Measurements from ENCODE around the gene EIF3K.

Gene EIF3K

DNA sequence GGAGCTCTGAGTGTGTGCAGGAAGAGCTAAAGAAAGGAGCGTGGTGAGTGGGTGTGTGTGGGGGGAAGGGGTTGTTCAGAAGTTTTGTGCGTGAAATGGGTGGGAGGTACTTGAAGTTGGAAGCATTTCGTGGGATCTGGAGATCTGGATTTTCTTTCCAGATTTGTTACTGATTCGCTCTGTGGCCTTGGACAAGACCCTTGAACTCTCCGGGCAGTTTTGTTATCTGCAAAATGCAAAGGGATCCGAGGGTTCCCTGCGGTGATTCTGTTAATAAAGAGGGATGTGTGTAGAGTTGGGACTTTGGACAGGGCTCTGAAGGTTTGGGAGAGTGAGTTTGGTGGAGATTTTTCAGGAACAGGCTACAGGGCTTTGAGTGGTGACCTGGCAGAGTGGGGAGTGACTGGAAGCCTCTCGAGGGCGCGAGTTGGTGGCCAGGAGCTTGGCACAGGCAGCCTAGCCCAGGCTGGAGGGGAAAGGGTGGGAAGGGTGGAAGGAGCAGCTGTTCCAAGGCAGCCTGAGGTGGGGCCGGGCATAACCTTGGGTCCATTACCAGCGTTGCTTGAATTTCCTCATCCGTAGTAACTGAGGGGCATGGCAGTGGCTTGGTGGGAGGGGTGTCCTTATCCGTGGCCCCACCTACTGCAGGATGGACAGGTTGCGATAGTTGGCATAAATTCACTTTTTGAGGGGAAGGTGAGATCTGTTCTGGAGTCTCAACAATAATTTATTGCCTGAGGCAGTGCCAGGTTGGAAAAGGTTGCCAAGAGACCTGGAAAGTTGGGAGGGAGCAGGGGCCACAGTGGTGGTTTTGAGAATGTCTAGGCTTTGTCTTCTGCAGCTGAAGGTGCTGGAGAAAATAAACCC, 30.6 kb downstream of the EIF3K start:
- DNase-seq (ENCODE audit: low read depth in 3 of 3), result no peak

DNA sequence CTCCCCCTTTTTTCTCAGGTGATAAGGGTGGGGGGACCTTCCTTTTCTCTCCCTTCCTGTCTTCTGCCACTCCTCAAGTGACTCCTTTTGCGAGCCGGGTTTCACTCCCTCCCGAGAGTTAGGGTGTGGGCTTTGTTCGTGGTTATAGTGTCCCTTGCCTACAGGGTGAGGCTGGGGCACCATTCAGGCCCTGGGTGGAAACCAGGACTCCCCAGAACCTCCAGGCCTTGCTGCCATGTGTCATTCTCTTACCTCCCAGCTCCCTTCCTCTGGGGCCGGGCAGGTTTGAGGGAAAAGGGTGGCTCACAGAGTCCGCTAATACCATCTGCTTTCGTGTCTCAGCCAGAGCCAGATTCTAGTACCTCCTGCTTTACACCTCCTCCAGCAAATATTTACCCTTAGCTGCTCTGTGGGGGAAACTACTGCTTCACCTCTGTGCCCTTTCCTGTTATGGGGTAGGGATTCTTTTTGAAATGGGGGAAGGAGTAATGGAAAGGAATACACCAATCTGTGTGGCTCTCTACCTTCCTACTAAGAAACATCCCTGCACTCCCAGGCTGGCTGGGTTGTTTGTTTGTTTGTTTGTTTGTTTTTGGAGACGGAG, 31.3 kb downstream of the EIF3K start:
- DNase-seq (ENCODE audit: low read depth in 3 of 3), result no peak

DNA sequence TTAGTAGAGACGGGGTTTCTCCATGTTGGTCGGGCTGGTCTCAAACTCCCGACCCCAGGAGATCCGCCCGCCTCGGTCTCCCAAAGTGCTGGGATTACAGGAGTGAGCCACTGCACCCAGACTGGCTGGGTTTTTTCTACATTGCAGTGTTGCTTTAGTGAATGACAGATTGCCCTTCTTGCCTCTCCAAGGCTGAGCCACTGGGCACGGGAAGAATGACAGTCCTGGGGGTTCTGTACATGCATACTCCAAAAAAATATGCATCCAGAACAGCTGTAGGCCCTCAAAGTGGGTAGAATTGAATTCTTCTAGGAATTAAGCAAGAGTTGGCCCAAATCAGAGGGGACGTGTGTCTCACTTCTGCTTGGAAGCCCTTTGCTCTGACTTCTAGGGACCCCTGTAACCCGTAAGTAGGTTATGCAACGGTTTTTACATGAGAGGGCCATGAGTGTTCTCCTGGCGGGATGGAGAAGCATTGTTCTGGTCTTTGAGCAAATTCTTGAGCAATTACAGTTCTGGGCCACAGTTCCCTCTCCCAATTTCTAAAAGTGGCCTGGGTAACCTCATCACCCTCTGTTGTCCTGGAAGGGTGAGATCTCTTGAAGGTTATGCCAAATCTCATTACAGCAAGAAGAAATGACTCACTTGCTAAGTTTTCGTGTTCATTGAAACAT, 32.1 kb downstream of the EIF3K start:
- DNase-seq (ENCODE audit: low read depth in 3 of 3), result no peak

DNA sequence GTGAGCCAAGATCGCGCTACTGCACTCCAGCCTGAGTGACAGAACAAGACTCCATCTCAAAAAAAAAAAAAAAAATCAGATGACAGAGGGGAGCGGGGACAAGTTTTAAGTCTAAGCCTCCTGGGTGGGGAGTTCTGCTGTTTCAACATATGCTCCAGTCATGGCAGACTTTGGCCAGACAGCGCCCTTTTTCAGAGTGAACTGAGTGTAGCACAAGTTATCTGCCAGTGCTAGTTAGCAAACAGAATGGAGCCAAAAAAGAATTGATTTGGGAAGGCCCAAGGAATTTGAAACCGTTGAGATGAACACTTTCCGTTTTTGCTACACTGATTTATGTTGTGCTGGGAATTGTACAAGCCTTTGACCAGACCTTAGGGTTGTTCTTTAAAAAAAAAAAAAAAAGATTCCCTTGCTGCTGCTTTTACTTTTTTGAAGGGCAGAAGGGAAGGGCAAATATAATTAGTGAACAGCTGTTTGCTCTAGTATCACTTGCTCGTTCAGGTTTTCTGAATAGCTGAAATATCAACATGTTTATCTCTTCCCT, 34.1 kb downstream of the EIF3K start:
- DNase-seq (ENCODE audit: low read depth in 3 of 3), result no peak

DNA sequence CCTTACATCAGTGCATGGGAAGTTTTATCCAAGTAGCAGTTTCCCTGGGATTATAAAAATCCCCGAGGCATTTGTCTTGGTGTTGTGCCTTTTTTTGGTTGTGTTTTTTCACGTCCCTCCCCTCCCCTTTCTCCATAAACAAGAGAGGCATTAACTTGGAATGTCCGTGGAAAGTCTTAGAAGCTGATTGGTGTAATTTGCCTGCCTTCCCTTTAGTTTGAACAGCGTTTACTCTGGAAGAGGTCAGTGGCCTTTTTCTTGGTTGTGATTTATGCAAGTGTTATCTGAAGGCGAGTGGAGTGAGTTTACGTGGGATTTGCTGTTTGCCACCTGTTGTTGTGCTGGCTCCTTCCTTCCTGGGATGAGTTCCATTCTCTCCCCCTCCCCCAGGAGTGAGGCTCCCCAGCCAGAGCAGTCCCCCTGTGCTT, 35.7 kb downstream of the EIF3K start:
- no peak for DNase-seq (ENCODE audit: low read depth in 3 of 3)

DNA sequence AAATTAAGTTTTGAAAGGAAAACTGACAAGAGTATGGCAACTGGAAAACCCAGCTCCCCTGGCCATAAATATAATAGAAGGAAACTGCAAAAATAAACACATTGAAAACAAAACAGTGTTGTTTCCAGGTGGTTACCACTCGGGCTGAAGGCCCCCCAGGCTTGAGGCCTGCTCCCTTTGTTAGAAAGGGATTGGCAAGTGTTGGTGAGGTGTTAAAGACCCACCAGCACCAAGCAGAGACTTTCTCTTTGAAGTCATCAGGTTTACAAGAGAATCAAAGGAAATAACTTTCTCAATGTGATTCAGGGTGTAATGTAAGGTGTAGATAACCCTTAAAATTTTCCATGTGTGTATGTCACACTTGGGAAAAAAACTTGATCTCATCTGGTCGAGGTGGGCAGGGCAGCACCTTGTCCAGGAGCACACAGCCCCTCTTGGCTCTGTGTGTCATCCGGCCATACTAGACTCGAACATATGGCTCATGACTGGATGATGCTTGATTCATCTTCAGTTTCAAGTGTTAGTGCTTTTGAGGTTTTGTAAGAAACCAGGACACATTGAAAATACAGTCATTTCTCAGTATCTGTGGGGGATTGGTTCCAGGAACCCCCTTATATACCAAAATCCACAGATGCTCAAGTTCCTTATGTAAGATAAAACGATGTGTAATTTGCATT, 36.3 kb downstream of the EIF3K start:
- peak in 1 of 3 donors; percentile 26 for DNase-seq (ENCODE audit: low read depth in 3 of 3)

DNA sequence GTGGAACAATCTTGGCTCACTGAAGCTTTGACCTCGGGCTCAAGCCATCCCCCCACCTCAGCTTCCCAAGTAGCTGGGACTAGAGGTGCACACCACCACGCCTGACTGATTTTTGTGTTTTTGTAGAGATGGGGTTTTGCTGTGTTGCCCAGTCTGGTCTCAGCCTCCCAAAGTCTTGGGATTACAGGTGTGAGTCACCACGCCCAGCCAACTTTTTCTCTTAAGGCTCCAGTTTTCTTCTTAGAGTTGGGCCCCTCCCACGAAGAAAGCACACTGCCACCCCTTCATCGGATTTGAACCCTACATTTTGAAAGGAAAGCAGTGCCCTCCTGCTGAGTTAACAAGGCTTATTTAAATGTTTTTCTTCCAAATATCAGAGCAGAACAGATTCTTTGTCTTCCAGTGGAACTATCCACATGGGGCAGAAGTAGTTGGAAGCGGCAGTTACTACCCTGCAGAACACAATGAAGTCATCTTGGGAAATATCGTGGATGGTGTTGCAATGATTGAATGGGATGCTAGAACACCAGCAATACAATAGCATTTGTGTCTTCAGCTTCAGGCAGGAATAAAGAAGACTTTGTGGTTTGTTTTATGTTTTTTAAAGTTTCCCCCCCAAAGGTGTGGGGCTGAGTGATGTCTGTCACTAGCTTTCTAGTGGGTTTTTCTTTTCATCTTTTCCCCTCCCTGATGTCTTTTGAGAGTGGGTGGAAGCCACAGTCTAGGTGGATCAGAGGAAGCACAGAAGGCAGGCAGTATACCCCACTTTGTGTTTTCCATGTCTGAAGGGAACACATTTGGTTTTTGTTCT, 37.4 kb downstream of the EIF3K start:
- no peak for DNase-seq (ENCODE audit: low read depth in 3 of 3)

DNA sequence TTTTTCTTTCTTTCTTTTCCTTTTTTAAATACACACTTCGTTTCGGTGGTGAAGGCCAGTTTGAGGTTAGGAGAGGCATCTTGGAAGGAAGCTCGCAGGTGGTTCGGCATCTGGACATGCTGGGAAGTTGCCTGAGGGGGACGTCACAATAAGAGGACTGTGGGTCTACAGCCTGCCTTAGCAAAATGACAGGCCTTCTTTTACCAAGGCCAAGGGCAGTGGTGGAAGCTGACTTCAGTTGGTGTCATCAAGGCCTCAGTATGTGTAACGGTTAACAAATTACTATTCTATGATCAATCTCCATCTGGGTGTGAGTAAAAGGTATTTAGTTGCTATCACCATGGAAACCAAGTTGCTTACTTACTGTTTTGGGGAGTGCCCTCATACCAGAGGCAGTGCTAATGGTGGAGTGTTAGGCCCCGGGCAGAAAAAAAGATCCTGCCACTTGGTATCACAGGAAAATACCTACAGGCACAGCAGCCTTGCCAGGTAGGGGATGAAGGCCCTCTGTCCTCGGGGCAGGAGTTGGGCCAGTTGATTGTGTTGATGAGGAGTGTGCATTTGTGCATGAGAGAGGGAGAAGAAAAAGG, 38.7 kb downstream of the EIF3K start:
- DNase-seq (ENCODE audit: low read depth in 3 of 3), result no peak

DNA sequence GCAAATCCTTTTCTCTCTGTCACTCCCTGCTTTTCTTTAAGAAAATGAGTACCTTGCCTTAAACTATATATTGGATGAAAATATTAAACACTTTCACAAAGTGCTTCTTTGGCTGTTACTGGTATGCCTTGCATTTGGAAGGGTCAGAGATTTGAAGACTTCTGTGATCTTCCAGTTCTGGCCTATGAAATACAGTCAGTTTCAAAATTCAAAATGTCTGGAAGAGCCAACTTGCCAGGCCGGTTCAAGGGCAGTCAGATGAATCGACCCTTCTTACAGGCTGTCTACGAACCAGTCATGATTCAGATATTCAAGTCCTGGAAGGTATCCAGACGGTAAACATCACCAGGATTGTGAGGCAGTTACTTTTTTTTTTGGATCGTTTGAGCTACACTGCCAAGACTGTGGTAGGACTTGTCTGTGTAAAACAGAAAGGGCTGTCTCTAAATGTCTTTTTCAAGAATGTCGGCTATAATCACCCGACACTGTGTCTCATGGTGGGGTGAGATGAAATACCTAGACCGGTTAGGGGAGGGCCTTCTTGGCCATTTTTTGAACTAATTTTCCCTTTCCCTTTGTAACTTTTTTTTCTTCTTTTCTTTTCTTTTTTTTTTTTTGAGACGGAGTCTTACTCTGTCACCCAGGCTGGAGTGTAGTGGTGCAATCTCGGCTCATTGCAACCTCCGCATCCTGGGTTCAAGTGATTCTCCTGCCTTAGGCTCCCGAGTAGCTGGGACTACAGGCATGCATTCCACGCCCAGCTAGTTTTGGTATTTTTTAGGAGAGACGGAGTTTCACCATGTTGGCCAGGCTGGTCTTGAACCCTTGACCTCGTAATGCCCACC, 39.7 kb downstream of the EIF3K start:
- no peak for DNase-seq (ENCODE audit: low read depth in 3 of 3)

DNA sequence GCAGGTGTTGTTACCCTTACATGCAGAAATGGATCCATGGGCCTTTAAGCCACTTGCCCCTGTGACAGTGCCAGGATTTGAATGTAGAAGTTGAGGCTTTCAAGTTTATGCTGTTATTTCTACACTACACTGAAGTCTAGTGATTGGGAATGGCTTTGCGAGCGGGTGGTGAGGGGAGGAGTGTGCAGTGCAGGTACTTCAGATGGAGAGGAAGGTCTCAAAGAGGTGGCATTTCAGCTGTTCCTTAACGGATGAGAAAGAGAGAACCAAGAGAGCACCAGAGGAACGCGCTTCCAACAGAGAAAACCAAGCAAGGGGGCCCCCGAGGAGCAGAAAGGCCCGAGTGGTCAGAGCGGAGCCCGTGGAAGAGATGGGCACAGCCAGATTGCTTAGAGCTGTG, 41.7 kb downstream of the EIF3K start:
- DNase-seq (ENCODE audit: low read depth in 3 of 3), result no peak

DNA sequence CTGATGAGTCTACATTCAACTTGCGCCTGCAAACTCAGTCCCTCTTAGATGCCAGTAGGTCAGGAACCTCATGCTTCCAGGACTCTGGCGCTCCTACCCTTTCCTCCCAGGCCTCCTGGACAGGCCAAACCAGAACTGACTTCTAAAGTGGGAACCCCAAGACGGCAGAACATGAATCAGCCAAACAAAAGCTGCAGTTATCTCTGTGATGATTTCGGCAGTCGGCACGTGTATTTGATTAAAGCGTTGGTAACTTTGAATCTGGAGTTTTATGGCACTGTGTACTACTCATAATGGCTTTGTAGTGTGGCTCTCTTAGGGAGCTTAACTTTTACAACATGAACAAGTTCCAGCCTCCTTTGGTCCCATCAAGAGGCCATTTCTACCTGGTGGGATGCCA, 42.1 kb downstream of the EIF3K start:
- DNase-seq (ENCODE audit: low read depth in 3 of 3), result no peak

DNA sequence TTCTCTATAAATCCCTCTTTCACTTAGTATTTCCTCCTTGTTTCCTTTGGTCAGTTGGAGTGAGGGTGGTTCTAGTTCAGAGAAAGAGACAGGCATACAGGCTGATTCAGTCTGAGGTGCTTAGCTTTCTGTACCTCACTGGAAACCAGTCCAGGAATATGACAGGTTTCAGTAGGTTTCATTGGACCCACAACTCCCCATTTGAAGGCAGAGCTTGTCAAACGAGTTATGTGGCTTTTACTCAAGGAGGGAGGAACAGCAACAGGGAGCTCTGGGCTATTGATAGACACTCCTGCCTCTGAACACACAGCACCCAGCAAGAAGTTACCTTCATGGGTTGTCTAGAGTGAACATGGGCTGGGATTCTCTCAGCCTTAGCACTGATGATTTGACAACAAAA, 43.0 kb downstream of the EIF3K start:
- no peak for DNase-seq (ENCODE audit: low read depth in 3 of 3)

DNA sequence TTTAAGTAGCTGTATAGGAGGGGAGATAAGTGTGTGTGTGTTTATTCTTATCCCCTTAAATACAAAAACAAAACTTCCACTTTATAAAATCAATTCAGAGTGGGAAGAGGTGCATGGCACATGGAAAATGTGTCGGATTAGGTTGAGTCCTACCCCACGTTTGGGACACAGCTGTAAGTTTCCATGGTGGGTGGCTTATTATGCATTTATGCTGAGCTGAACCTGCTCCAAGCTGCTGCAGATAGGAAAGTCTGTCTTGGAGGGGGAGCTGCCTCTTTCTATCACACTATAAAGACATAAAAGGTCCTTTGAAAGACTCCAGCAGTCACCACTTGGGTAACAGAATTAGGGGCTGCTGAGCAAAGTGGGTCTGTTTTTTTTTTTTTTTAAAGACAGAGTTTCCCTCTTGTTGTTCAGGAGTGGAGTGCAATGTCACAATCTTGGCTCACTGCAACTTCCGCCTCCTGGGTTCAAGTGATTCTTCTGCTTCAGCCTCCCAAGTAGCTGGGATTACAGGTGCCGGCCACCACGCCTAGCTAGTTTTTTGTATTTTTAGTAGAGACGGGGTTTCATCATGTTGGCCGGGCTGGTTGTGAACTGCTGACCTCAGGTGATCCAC, 43.7 kb downstream of the EIF3K start:
- no peak for DNase-seq (ENCODE audit: low read depth in 3 of 3)

DNA sequence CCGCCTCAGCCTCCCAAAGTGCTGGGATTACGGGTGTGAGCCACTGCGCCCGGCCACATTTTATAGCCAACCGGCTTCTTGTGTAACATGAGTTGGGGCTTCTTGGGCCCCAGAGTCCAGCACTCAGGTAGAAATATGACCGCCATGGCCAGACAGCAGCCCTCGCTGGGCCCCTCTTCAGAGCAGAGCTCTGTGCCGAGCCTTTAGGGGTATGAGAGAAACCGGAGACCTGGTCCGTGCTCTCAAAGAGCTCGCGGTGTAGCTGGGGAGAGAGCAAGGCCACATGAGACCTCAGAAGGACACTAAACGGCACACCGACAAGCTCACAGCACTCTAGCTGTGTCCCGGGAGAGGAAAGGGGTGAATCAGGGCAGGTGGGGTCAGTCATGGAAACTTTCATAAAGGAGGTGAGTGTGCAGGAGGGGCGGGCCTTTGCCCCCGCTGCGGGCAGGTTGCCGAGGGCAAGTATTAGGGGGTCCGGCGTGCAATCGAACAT, 44.2 kb downstream of the EIF3K start:
- DNase-seq (ENCODE audit: low read depth in 3 of 3), result no peak

DNA sequence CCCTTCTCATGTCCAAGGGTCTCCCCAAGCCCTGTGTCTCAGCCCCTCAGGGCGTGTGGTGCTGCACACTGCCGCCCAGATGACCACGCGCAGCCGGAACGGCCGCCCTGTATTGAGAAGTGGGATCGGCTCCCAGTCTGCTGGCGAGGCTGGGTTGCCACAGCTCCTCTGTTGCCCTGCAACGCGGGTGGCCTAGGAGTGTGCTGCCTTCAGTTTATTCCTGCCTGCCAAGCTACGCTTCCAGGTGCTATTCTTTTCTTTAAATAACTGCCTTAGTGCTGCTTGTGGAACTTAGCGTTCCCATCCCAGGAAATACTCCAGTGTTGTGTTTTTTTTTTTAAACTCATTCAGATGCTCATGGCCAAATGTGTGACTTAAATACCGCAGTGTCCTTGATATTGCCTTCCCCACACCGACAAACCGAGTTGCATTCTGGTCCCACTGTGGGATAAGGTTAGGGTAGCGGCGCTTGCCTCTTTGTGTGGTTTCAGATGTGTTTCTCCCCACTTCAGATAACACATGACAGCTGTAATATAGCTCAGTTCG, 45.0 kb downstream of the EIF3K start:
- DNase-seq (ENCODE audit: low read depth in 3 of 3), result no peak

DNA sequence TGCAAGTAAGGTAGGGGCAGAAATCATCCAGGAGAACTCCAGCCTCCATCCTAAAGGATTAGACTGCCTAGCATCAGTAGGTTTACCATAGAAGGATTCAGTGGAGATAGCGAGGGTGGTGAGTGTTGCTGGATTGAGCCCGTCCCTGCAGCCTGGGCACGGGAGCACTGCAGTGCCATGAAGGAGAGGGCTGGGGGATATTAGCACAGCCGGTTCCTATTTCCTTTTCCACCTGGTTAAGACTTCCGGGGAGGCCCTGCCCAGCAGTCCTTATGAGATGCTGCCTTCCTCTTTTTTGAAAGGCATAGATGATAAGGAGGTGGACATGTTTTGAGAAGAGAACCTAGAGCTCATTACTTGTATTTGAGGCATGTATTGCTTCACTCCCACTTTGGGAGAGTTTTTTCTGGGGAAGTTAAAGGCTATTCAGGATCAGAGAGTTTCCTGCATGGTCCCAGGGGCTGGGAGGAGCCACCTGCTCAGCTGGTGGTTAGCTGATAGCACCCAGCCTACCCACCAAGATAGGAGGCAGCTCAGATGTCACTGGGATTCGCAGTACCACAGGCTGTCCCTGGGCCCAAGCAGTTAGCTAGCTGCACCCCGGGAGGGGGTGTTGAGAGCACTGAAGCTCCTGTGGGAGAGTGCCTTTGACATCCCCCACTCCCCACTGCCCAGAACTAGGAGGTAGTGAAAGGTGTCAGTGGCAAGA, 45.7 kb downstream of the EIF3K start:
- no peak for DNase-seq (ENCODE audit: low read depth in 3 of 3)

DNA sequence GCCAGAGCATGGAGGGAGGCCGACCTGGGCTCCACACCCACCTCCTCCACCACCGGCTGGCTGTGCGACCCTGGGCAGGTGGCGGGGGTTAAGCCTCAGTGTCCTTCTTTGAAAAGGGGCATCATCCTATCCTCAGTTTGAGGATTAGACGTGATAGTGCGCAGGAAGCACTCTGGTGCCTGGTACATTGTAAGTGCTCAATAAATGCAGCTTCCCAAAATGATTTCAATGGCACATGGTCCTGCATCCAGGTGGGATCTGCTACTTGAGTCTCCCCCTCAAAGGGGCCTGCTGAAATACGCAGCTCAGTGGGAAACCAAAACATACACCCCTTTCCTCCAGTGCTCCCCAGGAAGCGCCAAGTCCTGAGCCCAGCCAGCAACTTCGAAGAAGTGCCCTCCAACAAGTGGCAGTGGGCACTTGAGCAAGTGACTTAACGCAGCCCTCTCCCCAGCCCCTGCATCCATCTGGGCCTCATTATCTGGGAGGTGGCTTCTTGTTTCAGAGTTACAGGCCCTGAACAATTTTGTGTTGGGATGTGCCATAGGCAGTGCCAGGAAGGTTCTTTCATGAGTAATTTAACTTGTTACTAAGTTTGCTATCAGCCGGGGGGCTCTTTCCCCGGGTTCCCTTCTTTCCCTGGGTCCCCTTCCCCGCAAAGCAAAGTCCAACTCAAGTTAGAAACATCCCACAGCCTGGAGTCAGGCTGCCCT, 46.4 kb downstream of the EIF3K start:
- no peak for DNase-seq (ENCODE audit: low read depth in 3 of 3)
